SK-N-SH (cell line): ENCODE data around the gene FCER2. TPM values are rescaled to one million over a fixed set of nuclear protein-coding genes. Genes with fewer than 3 reads are reported as not detected.

Source experiments
- CTCF ChIA-PET: fragments of 300-600, 350-600 bp; formaldehyde crosslinking; extraction: SDS; loops from one replicate; lab custom pipeline; 2021; lab: Yijun Ruan, JAX
- POLR2A ChIA-PET: fragments of 350-600 bp; sonication (Branson Sonifier 250); formaldehyde crosslinking; extraction: SDS; loops from one replicate; lab custom pipeline; 2020; ENCODE audit warnings: antibody characterized with exemption, inconsistent platforms; lab: Yijun Ruan, JAX
- DNase-seq: peaks from one replicate; pipeline ENCODE4 v3.0.0; 2012
- H2AFZ ChIP-seq: fragments of 200-600 bp; sonication (generic); 2 replicates; pipeline ENCODE4 v1.8.1; 2016; ENCODE audit warnings: antibody characterized with exemption, mild to moderate bottlenecking, low read depth
- H3F3A ChIP-seq: fragments of 200-600 bp; sonication (generic); replicated peaks from 2 replicates; pipeline ENCODE3; 2016; ENCODE audit warnings: antibody characterized with exemption, mild to moderate bottlenecking; ENCODE audit not compliant: insufficient read depth
- H3K27ac ChIP-seq, 2 experiments: fragments of 200-500 bp in 1 of 2; fragments of 200-600 bp in 1 of 2; sonication (Bioruptor generic) in 1 of 2; sonication (generic), shearing (Covaris generic) in 1 of 2; 2 replicates each; pipeline versions ENCODE4 v1.5.1 to v1.6.1; 2014 to 2016; ENCODE audit warnings: low read depth in 2 of 2, inconsistent platforms in 1 of 2, low read length in 1 of 2, mild to moderate bottlenecking in 1 of 2, mixed read lengths in 1 of 2
- H3K27me3 ChIP-seq: fragments of 200-600 bp; sonication (generic), shearing (Covaris generic); 2 replicates; pipeline ENCODE4 v1.6.1; 2016; ENCODE audit warnings: mixed run types; ENCODE audit not compliant: insufficient read depth
- H3K36me3 ChIP-seq, 2 experiments: fragments of 200-500 bp in 1 of 2; fragments of 200-600 bp in 1 of 2; sonication (Bioruptor generic) in 1 of 2; sonication (generic) in 1 of 2; replicated peaks in 1 of 2; 2 replicates each; pipeline versions ENCODE3 to v1.5.1; 2014 to 2016; ENCODE audit warnings: low read length in 1 of 2, mild to moderate bottlenecking in 1 of 2; ENCODE audit not compliant: insufficient read depth in 2 of 2, control insufficient read depth in 1 of 2
- H3K4me1 ChIP-seq, 2 experiments: fragments of 200-500 bp in 1 of 2; fragments of 200-600 bp in 1 of 2; sonication (Bioruptor generic) in 1 of 2; sonication (generic), shearing (Covaris generic) in 1 of 2; 2 replicates each; pipeline versions ENCODE4 v1.5.1 to v1.6.1; 2014 to 2016; ENCODE audit warnings: low read depth in 1 of 2, low read length in 1 of 2, mixed run types in 1 of 2; ENCODE audit not compliant: insufficient read depth in 2 of 2, control insufficient read depth in 1 of 2
- H3K4me2 ChIP-seq: fragments of 200-600 bp; sonication (generic), shearing (Covaris generic); 2 replicates; pipeline ENCODE4 v1.6.1; 2017; ENCODE audit warnings: mixed run types
- H3K4me3 ChIP-seq, 2 experiments: fragments of 200-500 bp in 1 of 2; fragments of 200-600 bp in 1 of 2; sonication (Bioruptor generic) in 1 of 2; sonication (generic), shearing (Covaris generic) in 1 of 2; 2 replicates each; pipeline versions ENCODE4 v1.5.1 to v1.8.1; 2014 to 2016; ENCODE audit warnings: low read depth in 2 of 2, inconsistent platforms in 1 of 2, low read length in 1 of 2, mild to moderate bottlenecking in 1 of 2, mixed read lengths in 1 of 2, moderate library complexity in 1 of 2
- H3K79me2 ChIP-seq: fragments of 200-600 bp; sonication (generic); 2 replicates; pipeline ENCODE4 v1.8.1; 2017; ENCODE audit warnings: mild to moderate bottlenecking; ENCODE audit not compliant: insufficient read depth
- H3K9ac ChIP-seq: fragments of 200-600 bp; sonication (generic); 2 replicates; pipeline ENCODE4 v1.6.1; 2017; ENCODE audit warnings: mixed run types
- H3K9me2 ChIP-seq: fragments of 200-600 bp; sonication (generic); 2 replicates; pipeline ENCODE4 v1.6.1; 2017; ENCODE audit warnings: mixed run types
- H3K9me3 ChIP-seq: fragments of 200-600 bp; sonication (generic); 2 replicates; pipeline ENCODE4 v1.6.1; 2017; ENCODE audit warnings: mixed run types, mild to moderate bottlenecking, moderate library complexity
- H4K20me1 ChIP-seq: fragments of 200-600 bp; sonication (generic); 2 replicates; pipeline ENCODE4 v1.6.1; 2017; ENCODE audit warnings: mild to moderate bottlenecking, mixed run types; ENCODE audit not compliant: insufficient read depth
- ELF1 ChIP-seq: IDR thresholded peaks from 2 replicates; pipeline ENCODE4 v1.4.0; 2012
- EP300 ChIP-seq, 2 experiments: IDR thresholded peaks; 2 replicates each; pipeline versions ENCODE4 v1.4.0 to v1.6.1; 2012; ENCODE audit warnings: borderline replicate concordance in 1 of 2, low read depth in 1 of 2, low read length in 1 of 2
- EZH2phosphoT487 ChIP-seq: fragments of 200-600 bp; sonication (generic); IDR thresholded peaks from 2 replicates; pipeline ENCODE4 v1.6.1; 2017; ENCODE audit warnings: low read depth, mixed run types, mild to moderate bottlenecking, antibody characterized with exemption, moderate library complexity, borderline replicate concordance
- FOSL2 ChIP-seq: IDR thresholded peaks from 2 replicates; pipeline ENCODE4 v1.4.0; 2012; ENCODE audit warnings: low read depth, mild to moderate bottlenecking, moderate library complexity, borderline replicate concordance
- GATA2 ChIP-seq: sonication (generic); formaldehyde crosslinking; IDR thresholded peaks from 2 replicates; pipeline ENCODE4 v1.5.0; 2020; ENCODE audit warnings: mild to moderate bottlenecking, missing genetic modification reagents
- MEF2A ChIP-seq: IDR thresholded peaks from 2 replicates; pipeline ENCODE4 v1.4.0; 2012; ENCODE audit warnings: low read depth, borderline replicate concordance
- MXI1 ChIP-seq: IDR thresholded peaks from 2 replicates; pipeline ENCODE4 v1.6.1; 2012; ENCODE audit warnings: mild to moderate bottlenecking, low read depth, low read length, improper control_type of control experiment
- NRF1 ChIP-seq: IDR thresholded peaks from 2 replicates; pipeline ENCODE4 v1.6.1; 2012; ENCODE audit warnings: low read depth, mild to moderate bottlenecking, low read length
- RCOR1 ChIP-seq: fragments of 150-350 bp; IDR thresholded peaks from 2 replicates; pipeline ENCODE4 v1.6.1; 2017; ENCODE audit warnings: antibody characterized with exemption, low read length
- SIN3A ChIP-seq: IDR thresholded peaks from 2 replicates; pipeline ENCODE4 v1.6.1; 2012; ENCODE audit warnings: low read depth, mild to moderate bottlenecking, low read length, moderate library complexity, borderline replicate concordance
- WGBS: methylation state at CpG from one replicate; pipeline ENCODE4 v1.1.6; 2017; ENCODE audit warnings: low lambda C conversion rate; 5-methylcytosine and 5-hydroxymethylcytosine counted together
- polyA plus RNA-seq, 3 experiments: library from polyadenylated mRNA; depleted of rRNA; stranded (reverse); fragments of >200 nt; gene quantifications; 2 replicates each; pipeline ENCODE4 v1.2.3, GENCODE V29; 2012
- TF ChIP-seq, protein P1 (sequence below): IDR thresholded peaks from 2 replicates; pipeline ENCODE4 v1.4.0; 2012; ENCODE audit warnings: low read depth, borderline replicate concordance
- TF ChIP-seq, protein P2 (sequence below): fragments of 150-350 bp; IDR thresholded peaks from 2 replicates; pipeline ENCODE4 v1.6.1; 2016; ENCODE audit warnings: mild to moderate bottlenecking, low read depth, low read length
- TF ChIP-seq, protein P3 (sequence below): IDR thresholded peaks from 2 replicates; pipeline ENCODE4 v1.4.0; 2012; ENCODE audit warnings: low read depth, borderline replicate concordance
- TF ChIP-seq, protein P4 (sequence below): IDR thresholded peaks from 2 replicates; pipeline ENCODE4; 2012
- TF ChIP-seq, protein P5 (sequence below): fragments of 200-600 bp; sonication (generic); IDR thresholded peaks from 2 replicates; pipeline ENCODE4 v1.6.1; 2017; ENCODE audit warnings: antibody characterized with exemption, mild to moderate bottlenecking, moderate library complexity

FCER2 gene
- polyA plus RNA-seq, 1 of the 3 experiments (the other 2 are of a cell fraction): not detected

DNA sequence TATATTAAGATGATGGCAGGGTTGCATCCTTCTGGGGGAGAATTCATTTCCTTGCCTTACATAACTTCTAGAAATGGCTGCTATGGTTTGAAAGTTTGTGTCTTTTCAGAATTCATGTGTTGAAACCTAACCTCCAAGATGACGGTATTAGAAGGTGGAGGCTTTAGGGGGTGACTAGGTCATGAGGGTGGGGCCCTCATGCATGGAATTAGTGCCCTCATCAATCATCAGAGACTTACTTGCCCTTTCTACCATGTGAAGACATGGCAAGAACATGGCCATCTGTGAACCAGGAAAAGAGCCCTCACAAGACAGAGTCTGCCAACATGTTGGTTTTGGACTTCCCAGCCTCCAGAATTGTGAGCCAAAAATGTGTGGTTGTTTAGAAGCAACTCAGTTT is 14.8 kb upstream of the FCER2 start (continued):
- no peak for TF ChIP-seq ELF1
- TF ChIP-seq EP300 (IDR thresholded peaks at IDR 0.05; ENCODE audit: borderline replicate concordance in 1 of 2, low read depth in 1 of 2, low read length in 1 of 2): no peak
- no peak for TF ChIP-seq MEF2A
- TF ChIP-seq FOSL2: no peak
- TF ChIP-seq NRF1: no peak
- TF ChIP-seq SIN3A: no peak
- no peak for TF ChIP-seq MXI1

DNA sequence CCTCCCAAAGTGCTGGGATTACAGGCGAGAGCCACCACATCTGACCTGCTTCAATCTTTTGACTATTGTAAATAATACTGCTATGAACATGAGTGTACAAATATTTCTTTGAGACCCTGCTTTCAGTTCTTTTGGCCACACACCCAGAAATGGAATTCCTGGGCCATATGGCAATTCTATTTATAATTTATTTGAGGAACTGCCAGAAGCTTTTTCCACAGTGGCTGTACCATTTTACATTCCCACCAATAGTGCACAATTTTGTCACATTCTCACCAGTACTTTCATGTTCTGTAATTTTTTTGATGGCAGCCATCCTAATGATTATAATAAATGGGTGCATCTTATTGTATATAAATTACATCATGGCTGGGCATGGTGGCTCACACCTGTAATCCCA is 13.7 kb upstream of the FCER2 start:
- Histone ChIP-seq H3K4me3 (no peak overlapping the region), H3K27me3 (peaks cover 42% of the 10 kb centered on the region), H3K9me2 (no peaks in the 10 kb centered on the region), H3K4me1 (no peaks in the 10 kb centered on the region), H3K36me3 (no peaks in the 10 kb centered on the region), H3K9ac (no peak overlapping the region), H4K20me1 (no peaks in the 10 kb centered on the region), H3K4me2 (no peak overlapping the region), H3K79me2 (no peaks in the 10 kb centered on the region), H2AFZ (no peak overlapping the region), H3K9me3 (no peaks in the 10 kb centered on the region), H3F3A (no peaks in the 10 kb centered on the region), H3K27ac (no peak overlapping the region)
- TF ChIP-seq, protein P1, sequence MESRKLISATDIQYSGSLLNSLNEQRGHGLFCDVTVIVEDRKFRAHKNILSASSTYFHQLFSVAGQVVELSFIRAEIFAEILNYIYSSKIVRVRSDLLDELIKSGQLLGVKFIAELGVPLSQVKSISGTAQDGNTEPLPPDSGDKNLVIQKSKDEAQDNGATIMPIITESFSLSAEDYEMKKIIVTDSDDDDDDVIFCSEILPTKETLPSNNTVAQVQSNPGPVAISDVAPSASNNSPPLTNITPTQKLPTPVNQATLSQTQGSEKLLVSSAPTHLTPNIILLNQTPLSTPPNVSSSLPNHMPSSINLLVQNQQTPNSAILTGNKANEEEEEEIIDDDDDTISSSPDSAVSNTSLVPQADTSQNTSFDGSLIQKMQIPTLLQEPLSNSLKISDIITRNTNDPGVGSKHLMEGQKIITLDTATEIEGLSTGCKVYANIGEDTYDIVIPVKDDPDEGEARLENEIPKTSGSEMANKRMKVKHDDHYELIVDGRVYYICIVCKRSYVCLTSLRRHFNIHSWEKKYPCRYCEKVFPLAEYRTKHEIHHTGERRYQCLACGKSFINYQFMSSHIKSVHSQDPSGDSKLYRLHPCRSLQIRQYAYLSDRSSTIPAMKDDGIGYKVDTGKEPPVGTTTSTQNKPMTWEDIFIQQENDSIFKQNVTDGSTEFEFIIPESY: no peak
- TF ChIP-seq GATA2 (CRISPR knock-in tag): no peak
- TF ChIP-seq, protein P2, sequence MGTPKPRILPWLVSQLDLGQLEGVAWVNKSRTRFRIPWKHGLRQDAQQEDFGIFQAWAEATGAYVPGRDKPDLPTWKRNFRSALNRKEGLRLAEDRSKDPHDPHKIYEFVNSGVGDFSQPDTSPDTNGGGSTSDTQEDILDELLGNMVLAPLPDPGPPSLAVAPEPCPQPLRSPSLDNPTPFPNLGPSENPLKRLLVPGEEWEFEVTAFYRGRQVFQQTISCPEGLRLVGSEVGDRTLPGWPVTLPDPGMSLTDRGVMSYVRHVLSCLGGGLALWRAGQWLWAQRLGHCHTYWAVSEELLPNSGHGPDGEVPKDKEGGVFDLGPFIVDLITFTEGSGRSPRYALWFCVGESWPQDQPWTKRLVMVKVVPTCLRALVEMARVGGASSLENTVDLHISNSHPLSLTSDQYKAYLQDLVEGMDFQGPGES: no peak
- TF ChIP-seq RCOR1: no peak
- TF ChIP-seq, protein P3, sequence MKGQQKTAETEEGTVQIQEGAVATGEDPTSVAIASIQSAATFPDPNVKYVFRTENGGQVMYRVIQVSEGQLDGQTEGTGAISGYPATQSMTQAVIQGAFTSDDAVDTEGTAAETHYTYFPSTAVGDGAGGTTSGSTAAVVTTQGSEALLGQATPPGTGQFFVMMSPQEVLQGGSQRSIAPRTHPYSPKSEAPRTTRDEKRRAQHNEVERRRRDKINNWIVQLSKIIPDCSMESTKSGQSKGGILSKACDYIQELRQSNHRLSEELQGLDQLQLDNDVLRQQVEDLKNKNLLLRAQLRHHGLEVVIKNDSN: no peak
- TF ChIP-seq, protein P4, sequence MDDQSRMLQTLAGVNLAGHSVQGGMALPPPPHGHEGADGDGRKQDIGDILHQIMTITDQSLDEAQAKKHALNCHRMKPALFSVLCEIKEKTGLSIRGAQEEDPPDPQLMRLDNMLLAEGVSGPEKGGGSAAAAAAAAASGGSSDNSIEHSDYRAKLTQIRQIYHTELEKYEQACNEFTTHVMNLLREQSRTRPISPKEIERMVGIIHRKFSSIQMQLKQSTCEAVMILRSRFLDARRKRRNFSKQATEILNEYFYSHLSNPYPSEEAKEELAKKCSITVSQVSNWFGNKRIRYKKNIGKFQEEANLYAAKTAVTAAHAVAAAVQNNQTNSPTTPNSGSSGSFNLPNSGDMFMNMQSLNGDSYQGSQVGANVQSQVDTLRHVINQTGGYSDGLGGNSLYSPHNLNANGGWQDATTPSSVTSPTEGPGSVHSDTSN: no peak
- no peak for TF ChIP-seq EZH2phosphoT487
- TF ChIP-seq, protein P5, sequence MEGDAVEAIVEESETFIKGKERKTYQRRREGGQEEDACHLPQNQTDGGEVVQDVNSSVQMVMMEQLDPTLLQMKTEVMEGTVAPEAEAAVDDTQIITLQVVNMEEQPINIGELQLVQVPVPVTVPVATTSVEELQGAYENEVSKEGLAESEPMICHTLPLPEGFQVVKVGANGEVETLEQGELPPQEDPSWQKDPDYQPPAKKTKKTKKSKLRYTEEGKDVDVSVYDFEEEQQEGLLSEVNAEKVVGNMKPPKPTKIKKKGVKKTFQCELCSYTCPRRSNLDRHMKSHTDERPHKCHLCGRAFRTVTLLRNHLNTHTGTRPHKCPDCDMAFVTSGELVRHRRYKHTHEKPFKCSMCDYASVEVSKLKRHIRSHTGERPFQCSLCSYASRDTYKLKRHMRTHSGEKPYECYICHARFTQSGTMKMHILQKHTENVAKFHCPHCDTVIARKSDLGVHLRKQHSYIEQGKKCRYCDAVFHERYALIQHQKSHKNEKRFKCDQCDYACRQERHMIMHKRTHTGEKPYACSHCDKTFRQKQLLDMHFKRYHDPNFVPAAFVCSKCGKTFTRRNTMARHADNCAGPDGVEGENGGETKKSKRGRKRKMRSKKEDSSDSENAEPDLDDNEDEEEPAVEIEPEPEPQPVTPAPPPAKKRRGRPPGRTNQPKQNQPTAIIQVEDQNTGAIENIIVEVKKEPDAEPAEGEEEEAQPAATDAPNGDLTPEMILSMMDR: no peak
- POLR2A ChIA-PET: no interaction called here
- DNase-seq: no peak
- 17% methylated on average over 1 of the region's 1 CpG for WGBS
- CTCF ChIA-PET: no interaction called here
